Umbilical cord (tissue), 2 donors: ENCODE results near the gene ARF1. TPM values are rescaled to one million over a fixed set of nuclear protein-coding genes. Genes with fewer than 3 reads are reported as not detected.

ENCODE experiments used
- DNase-seq: peaks from one replicate; pipeline ENCODE4 v3.0.0-alpha.2; 2015; ENCODE audit warnings: low spot score
- total RNA-seq: library from RNA; depleted of rRNA; stranded (reverse); fragments of >200 nt; gene quantifications from one replicate; pipeline ENCODE4 v1.2.3, GENCODE V29; 2014; ENCODE audit warnings: low replicate concordance; ENCODE audit not compliant: insufficient read depth

The ARF1 gene
- total RNA-seq, 1 donor from 2014 or later, result 159 TPM

DNA sequence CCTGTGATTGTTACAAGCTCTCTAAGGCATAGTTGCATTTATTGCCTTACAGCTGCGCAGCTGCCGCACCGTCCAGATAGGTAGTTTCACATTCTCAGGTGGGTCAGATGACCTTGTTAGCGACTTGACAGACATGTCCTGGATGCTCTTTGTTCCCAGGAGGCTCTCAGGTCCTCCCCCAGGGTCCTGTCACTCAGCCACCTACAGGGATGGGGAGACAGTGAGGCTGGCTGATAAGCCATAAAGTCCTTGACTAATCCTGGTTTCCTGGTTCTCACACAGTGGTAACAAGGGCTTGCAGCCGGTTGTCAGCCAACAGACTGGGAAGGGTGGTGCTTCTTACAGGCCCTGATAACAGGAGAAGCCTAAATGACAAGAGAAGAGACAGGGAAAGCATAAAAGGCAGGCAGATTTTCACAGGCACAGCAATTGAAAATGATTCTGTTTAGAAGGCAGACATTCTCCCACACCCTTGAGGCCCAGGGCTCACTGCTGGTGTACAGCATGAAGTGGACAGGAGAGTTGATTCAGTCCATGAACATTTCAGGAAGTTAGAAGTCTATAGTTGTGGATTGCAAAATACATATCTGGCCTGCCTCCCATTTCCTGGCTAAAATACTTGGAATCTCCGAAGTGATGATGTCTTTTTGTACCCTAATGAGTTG, 2.9 kb downstream of the ARF1 start:
- peak; percentile 71 for DNase-seq

DNA sequence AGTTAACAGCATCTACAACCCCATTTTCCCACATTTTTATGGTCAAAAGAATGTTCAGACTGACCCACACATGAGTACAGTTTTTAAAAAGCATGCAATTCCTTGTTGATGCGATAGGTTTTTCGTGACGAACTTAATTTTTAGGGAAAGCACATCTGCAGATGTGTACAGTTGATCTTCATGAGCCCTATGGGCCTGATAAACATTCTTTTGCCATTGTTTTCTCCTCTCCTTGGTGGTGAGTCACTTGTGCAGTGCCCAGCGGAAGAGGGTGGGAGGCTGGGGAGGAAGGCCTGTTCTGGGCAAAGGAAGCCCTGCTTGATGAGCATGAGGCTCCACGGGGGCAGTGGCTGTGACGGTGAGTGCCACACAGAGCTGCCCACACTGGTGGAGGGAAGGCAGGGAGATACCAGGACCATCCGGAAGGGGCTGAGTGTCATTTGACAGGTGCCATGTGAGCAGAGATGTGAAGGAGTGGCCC, 5.3 kb downstream of the ARF1 start:
- peak; percentile 24 for DNase-seq

DNA sequence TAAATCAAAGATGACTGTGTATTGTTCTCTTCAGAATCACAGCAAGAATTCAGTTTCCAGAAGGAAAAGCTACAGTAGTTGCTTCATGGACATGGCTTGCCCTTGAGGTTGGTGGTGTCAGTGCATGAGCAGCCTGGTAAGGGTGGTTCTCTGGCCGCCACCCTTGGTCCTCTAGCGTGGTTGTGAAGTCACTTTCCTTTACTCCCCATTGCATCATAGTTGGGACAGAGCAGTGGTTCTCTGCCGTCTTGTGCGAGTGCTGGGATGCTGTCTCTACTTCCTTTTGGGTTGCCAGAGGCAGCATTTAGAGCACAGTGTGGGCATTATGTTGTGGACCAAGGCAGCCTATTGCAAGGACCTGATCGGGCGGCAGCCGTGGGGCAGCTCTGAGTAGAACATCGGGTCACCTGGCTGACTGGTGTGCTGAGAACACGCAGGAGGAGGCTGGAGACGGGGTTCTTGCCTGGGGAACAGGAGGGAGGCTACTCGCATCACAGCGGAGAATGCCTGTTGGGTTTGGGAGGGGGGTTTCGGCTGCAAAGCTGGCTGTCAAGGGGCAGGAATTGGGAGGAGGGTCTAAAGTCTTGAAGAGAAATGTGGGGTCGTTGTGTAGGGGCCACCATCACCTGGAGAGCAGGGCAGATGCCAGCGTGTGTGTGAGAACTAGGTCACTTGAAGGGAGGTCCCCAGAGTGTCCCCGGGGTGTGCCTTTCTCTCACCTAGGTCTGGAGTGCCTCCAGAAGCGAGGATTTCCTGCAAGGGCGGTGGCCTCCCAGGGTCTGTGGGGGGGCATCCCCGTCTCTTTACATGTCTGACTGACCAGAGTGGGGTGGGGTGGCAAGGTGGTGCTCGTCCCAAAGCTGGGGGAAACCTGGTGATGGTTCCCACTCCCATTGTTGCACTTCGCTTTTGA, 6.3 kb downstream of the ARF1 start:
- DNase-seq, result no peak

DNA sequence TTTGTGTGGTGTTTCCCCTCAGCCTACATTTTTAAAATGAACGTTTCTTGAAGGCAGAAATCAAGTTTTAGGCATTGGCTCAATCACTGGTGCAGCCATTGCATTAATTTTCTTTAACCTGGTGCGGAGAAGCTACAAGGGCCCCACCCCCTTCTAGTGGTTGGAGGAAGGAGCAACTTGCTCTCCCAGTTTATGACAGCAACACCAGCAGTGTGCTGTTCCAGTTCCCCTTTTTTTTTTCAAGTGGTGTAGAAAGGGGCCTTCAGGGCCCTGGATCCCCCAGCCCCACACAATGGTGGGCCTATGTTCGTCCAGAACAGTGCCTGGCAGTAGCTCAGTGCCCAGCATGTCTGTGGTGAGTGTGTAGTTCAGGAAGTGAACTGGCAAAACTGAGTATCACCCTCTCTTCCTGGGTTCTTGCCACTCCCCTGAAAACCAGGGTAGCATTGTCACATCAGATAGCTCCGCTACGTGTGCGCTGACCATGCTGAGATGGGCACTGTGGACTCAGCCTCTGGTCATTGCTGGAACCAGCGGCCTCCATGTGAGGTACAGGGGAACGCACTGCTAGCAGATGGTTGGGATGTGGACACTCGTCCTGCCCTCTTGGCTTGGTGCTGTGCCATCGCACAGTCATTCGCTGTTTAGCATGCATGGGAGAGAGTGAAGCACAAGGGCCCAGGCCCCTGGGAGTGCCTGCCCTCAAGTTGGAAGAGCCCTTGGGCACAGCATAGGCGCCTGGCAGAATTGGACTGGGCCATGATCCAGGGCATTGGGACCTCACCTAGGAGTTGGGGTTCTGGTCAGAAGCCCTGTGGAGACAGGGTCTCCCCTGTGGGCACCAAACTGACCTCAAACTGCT, 7.2 kb downstream of the ARF1 start:
- no peak for DNase-seq

DNA sequence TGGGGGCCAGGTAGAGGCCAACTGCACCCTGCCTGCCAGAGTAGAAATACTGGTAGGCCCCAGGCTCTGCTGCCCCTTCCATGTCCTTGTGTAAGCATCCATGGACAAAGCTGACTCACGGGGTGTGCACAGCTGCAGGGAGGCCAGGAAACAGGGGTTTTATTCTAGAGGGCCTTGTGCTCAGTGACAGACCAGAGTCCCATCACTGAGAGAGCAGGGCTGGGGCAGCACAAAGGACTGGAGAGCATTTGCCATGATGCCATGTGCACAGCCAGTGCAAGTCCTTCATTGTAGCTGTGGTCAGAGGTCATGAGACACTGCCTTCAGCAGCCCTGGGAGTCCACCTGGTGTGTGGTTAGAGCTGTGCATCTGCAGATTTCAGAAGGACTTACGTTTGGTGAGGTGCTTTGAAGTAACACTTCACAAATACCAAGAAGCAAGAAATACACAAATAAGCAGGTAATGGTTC, 8.1 kb downstream of the ARF1 start:
- no peak for DNase-seq

DNA sequence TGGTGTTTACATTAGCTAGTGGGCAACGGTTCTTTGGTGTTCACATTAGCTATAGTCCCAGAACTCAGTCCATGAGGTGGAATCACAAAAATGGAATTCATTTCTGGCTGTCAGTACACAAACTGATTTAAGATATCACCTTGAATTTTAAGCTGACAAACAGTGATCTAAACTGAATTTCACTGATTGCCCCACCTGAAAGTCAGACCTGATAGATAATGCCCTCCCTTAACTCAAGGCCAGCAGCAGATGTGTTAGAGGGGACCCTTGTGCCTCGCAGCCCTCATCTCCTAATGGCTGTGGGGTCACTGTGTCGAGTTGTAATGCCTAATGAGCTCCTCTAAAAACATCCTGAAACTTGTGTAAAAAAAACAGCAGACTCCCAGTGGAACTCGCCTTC, 8.6 kb downstream of the ARF1 start:
- no peak for DNase-seq

DNA sequence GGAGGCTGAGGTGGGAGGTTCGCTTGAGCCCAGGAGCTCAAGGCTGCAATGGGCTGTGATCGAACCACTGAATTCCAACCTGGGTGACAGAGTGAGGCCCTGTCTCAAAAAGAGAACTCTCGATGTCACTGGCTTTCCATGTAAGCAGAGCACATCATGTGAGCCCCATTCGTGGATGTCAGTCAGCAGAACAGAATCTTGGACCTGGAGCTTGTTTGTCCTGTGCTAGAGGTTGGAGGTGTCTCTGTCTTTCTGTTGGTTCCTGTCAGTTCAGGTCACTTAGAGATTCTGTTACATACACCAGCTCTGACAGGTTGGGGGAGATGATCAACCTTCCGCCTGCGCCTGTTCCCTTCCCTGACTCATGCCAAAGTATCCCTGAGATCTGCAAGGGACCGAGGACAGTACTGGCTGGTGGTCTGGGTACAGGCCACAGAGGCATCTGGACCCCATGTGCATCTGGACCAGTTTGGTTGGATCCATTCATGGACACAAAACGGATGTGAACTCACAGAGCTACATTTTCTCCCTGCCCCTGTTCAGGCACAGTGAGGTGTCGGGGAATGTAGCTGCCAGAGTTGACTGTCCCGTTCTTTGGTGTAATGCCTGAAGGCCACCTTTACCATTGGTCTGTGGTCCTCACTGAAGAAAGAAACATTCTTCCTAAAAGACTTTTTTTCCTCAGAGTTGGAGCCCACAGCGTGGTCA, 10.0 kb downstream of the ARF1 start:
- DNase-seq, result no peak

DNA sequence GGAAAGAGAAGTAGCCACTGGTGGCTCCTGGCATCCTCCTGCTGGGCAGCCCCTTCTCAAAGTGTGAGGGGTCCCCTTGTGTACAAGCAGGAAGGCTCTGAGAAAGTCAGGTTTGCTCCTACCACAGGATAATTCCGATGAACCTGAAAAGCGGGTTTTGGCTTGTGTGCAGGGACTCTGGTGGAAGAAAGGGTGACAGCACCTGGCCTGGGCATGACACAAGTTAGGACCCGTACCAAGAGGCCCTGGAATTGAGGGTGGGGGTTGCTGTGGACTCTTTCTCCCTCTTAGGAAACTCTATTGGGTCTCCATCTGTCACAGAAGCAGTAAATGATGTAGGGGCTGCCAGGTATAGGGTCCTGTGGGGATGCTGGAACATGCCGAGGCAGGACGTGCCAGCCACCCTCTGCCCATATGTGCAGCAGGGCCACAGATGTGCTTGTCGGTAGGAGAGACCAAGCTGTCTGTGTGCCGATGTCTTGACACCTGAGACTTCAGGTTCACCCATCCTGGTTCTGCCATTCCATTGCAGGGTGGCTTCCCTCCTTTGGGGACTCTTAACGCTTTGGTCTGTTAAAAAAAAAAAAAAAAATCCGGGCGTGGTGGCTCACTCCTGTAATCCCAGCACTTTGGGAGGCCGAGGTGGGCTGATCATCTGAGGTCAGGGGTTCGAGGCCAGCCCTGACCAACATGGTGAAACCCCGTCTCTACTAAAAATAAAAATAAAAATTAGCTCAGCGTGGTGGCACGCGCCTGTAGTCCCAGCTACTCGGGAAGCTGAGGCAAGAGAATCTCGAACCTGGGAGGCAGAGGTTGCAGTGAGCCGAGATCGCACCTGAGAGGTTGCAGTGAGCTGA, 10.8 kb downstream of the ARF1 start:
- peak; percentile 41 for DNase-seq

DNA sequence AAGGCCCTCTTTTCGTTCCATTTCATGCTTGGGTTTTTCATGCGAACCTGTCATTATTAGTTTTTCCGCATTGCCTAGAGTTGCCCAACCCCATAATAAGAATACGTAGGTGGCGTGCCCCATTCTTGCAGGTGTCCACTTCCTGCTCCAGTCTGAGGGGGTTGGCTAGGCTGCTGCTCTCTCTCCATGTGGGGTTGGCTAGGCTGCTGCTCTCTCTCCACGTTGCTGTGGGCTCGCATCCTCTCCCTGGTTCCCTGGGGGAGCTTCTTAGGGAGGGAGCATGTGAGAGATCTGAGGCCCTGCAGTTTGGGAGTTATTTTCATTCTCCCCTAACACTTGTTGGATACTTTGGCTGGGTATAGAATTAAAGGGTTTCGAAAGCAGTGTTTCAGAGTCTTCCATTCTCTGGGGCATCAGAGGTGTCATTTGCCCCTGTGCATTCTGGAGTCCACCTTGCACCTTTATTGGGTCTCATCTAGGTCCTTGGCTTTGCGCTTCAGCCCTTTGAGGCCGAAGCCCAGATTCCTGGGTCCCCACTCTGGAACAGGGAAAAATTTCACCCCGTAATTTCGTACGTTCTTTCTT, 12.0 kb downstream of the ARF1 start:
- no peak for DNase-seq

DNA sequence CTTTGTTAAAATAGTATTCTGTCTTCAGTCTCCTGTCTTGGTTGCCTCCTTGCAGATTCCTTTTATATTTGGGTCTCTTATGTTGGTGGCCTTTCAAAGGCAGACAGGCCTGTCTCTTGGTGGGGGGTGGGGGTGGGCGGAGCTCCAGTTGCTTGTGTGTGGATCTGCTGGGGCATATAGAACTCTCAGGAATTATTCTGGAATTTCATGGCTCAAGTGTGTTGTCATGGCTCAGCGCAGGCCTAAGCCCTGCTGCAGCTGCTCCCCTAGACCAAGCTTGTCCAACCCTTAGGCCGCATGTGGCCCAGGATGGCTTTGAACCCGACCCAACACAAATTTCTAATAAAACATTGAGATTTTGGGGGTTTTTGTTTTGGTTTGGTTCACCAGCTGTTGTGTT, 12.7 kb downstream of the ARF1 start:
- no peak for DNase-seq

DNA sequence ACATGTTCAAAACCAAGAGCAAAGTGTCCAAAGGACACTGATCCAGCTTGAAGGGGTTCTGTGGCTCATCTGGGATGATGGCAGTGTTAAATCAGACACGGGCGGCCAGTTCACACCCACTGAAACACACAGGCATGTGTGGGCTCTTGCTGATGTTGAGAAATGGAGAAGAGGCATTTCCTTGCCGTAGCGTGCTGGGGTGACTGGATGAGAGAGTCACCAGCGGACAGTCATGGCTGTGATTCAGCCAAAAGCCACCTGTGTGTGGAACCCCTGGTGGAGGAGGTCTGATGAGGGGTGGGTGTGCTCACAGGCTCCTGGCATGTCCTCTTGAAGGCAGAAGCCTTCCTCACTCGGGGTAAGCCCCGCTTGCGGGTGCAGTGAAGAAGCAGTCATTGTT, 13.4 kb downstream of the ARF1 start:
- DNase-seq, result no peak

DNA sequence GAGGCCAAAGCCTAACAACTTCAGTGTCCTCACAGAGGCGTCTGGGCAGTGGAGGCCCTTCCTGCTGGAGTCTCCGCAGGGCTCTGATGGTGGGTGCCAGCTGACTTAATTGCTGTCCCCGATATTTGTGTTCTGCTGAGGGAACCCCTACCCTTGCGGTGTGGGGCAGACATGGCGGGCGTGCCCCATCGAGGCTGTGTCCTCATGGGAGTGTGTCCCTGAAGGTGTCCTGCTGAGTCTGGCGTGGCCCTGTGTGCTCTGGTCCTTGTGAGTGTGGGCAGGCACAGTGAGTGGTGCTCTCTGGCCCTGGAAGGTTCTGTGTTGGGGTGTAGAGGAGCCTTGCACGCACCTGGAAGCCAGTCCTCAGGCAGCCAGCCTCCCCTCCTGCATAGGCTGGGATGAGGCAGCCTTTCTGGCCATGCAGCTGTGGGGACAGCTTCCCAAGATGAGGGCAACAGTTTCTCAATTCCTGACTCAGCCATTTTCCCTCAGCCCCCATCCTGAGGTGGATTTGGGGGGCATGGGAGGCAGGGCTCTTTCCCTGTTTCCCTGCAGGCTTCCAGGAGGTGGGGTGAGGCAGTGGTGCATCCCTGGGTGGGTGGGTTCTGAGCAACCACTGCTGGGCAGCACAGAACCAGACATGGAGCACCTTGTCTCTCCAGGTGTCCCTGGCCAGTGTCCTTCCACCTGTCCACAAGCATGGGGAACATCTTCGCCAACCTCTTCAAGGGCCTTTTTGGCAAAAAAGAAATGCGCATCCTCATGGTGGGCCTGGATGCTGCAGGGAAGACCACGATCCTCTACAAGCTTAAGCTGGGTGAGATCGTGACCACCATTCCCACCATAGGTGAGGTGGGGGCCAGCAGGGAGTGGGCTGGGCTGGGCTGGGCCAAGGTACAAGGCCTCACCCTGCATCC, 14.2 kb downstream of the ARF1 start:
- no peak for DNase-seq

DNA sequence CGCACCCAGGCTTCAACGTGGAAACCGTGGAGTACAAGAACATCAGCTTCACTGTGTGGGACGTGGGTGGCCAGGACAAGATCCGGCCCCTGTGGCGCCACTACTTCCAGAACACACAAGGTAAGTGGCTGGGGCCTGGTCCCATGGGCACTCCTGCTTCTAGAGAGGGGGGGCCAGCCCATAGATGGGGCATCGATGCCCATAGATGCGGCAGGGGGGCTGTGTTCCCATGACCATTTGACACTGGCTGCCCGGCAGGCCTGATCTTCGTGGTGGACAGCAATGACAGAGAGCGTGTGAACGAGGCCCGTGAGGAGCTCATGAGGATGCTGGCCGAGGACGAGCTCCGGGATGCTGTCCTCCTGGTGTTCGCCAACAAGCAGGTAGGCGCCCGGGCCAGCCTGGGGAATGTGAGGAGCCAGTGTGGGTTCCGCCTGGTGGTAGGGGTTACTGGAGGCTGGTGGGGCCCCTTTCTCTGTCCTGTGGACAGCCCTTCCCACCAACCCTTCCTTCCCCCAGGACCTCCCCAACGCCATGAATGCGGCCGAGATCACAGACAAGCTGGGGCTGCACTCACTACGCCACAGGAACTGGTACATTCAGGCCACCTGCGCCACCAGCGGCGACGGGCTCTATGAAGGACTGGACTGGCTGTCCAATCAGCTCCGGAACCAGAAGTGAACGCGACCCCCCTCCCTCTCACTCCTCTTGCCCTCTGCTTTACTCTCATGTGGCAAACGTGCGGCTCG, 15.0 kb downstream of the ARF1 start:
- no peak for DNase-seq

DNA sequence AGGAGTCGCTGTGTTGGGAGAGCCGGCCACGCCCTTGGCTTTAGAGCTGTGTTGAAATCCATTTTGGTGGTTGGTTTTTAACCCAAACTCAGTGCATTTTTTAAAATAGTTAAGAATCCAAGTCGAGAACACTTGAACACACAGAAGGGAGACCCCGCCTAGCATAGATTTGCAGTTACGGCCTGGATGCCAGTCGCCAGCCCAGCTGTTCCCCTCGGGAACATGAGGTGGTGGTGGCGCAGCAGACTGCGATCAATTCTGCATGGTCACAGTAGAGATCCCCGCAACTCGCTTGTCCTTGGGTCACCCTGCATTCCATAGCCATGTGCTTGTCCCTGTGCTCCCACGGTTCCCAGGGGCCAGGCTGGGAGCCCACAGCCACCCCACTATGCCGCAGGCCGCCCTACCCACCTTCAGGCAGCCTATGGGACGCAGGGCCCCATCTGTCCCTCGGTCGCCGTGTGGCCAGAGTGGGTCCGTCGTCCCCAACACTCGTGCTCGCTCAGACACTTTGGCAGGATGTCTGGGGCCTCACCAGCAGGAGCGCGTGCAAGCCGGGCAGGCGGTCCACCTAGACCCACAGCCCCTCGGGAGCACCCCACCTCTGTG, 15.9 kb downstream of the ARF1 start:
- DNase-seq, result no peak

DNA sequence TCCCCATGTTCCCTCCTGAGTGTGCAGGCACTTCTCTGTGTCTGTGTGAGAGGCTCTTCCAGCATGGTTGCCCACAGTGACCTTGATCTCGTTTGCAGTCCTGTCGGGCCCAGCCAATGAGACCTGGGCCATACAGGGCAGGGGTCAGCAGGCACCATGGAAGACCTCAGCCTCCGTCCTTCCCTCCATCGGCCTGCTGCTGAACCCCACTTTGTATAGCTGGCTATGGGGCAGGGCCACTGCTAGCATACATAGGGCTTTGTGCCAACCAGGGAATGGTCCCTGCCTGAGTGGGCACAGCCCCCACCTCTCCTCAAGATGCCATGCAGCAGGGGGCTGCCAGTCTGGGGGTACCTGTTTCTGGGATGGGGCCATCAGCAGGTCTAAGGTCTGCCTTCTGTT, 16.8 kb downstream of the ARF1 start:
- DNase-seq, result no peak

DNA sequence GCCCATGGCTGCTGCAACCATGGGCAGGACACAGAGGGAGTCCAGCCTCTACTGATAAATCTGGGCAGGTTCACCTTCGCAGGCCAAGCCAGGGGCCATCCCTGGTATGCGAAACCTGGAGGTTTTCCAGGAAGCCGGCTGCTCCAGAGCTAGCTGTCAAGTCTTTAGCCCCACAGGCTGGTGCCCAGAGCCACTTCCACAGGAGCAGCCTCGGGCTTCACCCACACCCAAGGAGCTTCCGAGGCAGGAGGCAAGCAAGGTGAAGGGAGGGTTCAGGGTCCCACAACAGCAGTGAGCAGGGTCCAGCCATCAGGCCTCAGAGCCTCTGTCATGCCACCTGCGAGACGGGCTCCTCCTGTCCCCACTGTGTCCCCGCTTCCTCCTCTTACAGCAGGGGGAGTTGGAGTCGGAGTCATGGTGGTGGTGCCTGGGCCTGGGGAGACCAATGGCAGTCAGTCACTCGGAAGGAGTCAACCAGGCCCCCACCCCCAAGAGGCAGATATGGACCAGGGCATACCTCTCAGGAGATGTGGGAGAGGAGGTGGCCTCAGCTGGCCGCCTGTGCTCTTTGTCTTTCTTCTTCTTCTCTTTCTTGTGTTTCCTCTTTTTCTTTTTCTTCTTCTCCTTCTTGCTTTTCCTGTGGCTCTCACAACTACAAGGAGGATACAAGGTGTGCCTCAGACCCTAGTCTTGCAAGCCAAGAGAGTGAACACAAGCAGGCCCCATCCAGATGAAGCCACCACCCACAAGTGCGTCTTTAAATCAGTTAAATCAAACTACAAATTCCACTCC, 18.5 kb downstream of the ARF1 start:
- no peak for DNase-seq

DNA sequence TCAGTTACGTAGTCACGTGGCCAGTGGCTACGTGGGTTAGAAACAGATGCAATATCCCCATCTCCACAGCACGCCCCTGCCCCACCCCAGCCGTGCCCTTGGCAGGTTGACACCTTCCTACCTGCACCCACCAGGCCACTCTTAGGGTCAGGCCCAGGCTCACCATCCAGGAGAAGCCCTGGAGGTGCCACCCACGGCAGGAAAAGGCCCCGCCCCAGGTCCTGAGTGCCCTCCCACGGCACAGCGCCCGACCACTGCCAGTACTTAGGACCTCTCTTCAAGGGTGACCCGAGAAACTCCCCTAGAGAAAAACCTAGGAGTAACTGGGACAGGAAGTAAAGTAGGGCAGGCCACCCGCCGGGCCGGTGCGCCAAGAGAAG, 19.1 kb downstream of the ARF1 start:
- DNase-seq, result no peak
